Ovary (tissue), 9 donors: ENCODE results near the gene LOXL1. TPM values are rescaled to one million over a fixed set of nuclear protein-coding genes. Genes with fewer than 3 reads are reported as not detected.
A peak's percentile ranks its signal among the peaks of the same experiment; 100 is the strongest.

ENCODE experiments used
- DNase-seq, 5 donors: peaks; one replicate each; pipeline ENCODE4 v3.0.0-alpha.2; 2019 to 2020
- H3K27ac ChIP-seq, 2 donors: fragments of 200-600 bp; one replicate each; pipeline versions ENCODE4 v1.5.1 to v1.8.0; 2019 to 2022
- H3K27me3 ChIP-seq: fragments of 200-600 bp; one replicate; pipeline ENCODE4 v1.8.0; 2022
- H3K36me3 ChIP-seq: fragments of 200-600 bp; sonication (generic); one replicate; pipeline ENCODE4 v1.5.1; 2019
- H3K4me1 ChIP-seq: one replicate; pipeline ENCODE4 v1.8.1; 2013; ENCODE audit warnings: mild to moderate bottlenecking, moderate library complexity; ENCODE audit not compliant: insufficient read depth
- H3K4me3 ChIP-seq: fragments of 200-600 bp; sonication (generic); one replicate; pipeline ENCODE4 v1.5.1; 2017
- H3K9me3 ChIP-seq, 2 donors: fragments of 200-600 bp in 1 of 2; sonication (generic) in 1 of 2; one replicate each; pipeline versions ENCODE4 v1.5.1 to v1.8.1; 2013 to 2019; ENCODE audit warnings: mild to moderate bottlenecking in 1 of 2, moderate library complexity in 1 of 2
- EP300 ChIP-seq: sonication (generic); formaldehyde crosslinking; IDR thresholded peaks from one replicate; pipeline ENCODE4 v1.6.1; 2017; ENCODE audit warnings: antibody characterized with exemption
- POLR2A ChIP-seq: fragments of 450-650 bp; IDR thresholded peaks from one replicate; pipeline ENCODE4 v1.6.1; 2017; ENCODE audit warnings: antibody characterized with exemption, mild to moderate bottlenecking, moderate library complexity
- WGBS, 3 donors: extraction: QIAGEN DNeasy Blood & Tissue Kit in 1 of 3; methylation state at CpG; one replicate each; pipeline versions ENCODE4 v1.1.5 to v1.1.7; 2013 to 2017; 5-methylcytosine and 5-hydroxymethylcytosine counted together
- intact Hi-C, 4 donors: fragments of 100-400 bp; cut with DNase I; formaldehyde crosslinking; loops; one replicate each; pipeline versions ENCODE4 v1.11.0 to v1.15.1; 2022 to 2023
- polyA plus RNA-seq, 2 donors: library from polyadenylated mRNA; stranded (reverse); fragments of 200-250 nt in 1 of 2; fragments of 350-450 nt in 1 of 2; fragmentation: Illumina TruSeq in 1 of 2; extraction: RNeasy Lipid Tissue Mini Kit (QIAGEN cat#74804) in 1 of 2; gene quantifications; one replicate each; pipeline ENCODE4 v1.2.3, GENCODE V29; 2013 to 2014
- total RNA-seq, 7 donors: library from RNA; depleted of rRNA in 2 of 7; stranded (reverse); fragments of >200 nt in 2 of 7; fragmentation: NEBNext Ultra II Directional in 3 of 7; extraction: Animal tissue kit (Norgen Biotek cat#: 25700) in 3 of 7; gene quantifications; one replicate each; pipeline versions ENCODE4 v1.1.0 to v1.2.4, GENCODE V29; 2016 to 2023
- TF ChIP-seq, protein P1 (sequence below), 3 donors: fragments of 450-650 bp in 2 of 3; fragments of 200-600 bp in 1 of 3; IDR thresholded peaks; one replicate each; pipeline versions ENCODE4 v1.5.1 to v1.8.0; 2016 to 2022; ENCODE audit warnings: antibody characterized with exemption in 3 of 3, mild to moderate bottlenecking in 1 of 3
- donor health status: DM: no; HTN: no; CAD: no; lungs with moderate emphysema.
- donor health status: DM: no; HTN: no; CAD: no.
- donor health status: Bipolar disorder and iron deficiency.
- donor health status: DM: yes; HTN: yes; CAD: no.
- donor health status: DM: no; HTN: no; CAD: no.
- donor health status: DM: yes; HTN: yes; CAD: no.

Gene LOXL1
- total and polyA plus RNA-seq, 9 donors = 10.1 to 33.8 (median 17.7) TPM

DNA sequence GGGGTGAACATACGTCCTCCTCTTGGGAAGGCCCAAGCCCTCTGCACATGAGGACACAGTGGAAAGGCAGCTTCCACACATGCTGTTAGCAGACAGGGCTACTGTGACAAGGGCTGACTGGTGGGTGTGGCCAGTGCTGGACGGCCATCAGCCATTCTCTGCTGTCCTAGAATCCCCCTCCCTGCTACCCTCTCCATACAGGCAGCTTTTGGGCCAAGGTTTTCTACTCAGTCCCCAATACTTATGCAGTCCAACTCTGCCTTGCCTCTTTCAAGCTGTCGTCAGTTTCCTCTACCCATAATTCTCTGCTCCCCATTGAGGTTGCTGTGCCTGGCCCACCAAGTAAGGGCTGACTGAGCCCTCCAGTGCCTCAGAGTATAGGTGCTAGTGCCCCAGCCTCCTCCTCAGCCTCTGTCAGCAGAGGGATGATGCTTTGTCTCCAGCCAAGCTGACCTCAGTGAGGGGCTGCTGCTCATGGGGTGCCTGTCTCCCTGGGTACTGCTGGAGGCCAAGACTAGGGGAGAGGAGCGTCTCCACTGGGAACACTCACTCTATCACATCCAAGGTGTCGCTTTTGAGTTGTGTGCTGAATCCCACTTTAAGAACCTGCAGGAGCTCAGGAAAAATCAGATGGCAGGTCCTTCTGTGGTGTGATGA, 2.8 kb downstream of the LOXL1 start:
- TF ChIP-seq EP300 (no peak), POLR2A (no peak)
- TF ChIP-seq, protein P1, sequence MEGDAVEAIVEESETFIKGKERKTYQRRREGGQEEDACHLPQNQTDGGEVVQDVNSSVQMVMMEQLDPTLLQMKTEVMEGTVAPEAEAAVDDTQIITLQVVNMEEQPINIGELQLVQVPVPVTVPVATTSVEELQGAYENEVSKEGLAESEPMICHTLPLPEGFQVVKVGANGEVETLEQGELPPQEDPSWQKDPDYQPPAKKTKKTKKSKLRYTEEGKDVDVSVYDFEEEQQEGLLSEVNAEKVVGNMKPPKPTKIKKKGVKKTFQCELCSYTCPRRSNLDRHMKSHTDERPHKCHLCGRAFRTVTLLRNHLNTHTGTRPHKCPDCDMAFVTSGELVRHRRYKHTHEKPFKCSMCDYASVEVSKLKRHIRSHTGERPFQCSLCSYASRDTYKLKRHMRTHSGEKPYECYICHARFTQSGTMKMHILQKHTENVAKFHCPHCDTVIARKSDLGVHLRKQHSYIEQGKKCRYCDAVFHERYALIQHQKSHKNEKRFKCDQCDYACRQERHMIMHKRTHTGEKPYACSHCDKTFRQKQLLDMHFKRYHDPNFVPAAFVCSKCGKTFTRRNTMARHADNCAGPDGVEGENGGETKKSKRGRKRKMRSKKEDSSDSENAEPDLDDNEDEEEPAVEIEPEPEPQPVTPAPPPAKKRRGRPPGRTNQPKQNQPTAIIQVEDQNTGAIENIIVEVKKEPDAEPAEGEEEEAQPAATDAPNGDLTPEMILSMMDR (IDR thresholded peaks at IDR 0.05) = no peak
- intact Hi-C loops = no loop called here
- Histone ChIP-seq H3K4me3 (no peak overlapping the region), H3K27me3 (no peaks in the 10 kb centered on the region), H3K36me3 (no peaks in the 10 kb centered on the region), H3K4me1 (peaks cover 11% of the 10 kb centered on the region), H3K9me3 (no peaks in the 10 kb centered on the region), H3K27ac (no peak overlapping the region)
- DNase-seq = no peak
- 66 to 80% (median 72%) methylated on average over 5 of the region's 5 CpGs for WGBS, 3 donors

DNA sequence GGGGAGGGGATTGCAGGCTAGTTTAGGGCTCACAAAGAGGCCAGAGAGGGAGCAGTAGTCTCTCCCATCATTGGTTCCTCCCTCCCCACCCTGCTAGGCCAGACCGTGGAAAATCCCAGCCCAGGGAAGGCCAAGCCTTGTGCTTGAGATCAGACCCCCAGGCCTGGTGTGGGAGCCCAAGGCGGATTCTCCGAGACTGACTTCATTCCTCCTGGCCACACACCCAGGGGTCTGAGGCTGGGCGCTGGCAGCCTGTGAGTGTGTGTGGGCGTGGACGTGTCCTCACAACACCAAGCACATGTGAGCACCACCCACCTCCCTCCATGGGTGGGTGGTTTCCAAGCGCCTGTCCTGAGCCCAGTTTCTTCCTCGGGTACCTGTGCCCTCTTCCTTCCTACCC, 4.1 kb downstream of the LOXL1 start:
- peak in 3 of 5 donors; percentile 31 to 65 (median 60) for DNase-seq
- H3K27me3 ChIP-seq = no peaks in the 10 kb centered on the region
- 26 to 34% (median 28%) methylated on average over 8 of the region's 8 CpGs for WGBS, 3 donors
- intact Hi-C loops = no loop called here
- no peak overlapping the region for H3K4me3 ChIP-seq
- H3K4me1 ChIP-seq = peaks cover 8% of the 10 kb centered on the region
- H3K27ac ChIP-seq = no peak overlapping the region
- H3K36me3 ChIP-seq = no peaks in the 10 kb centered on the region
- no peak for TF ChIP-seq EP300
- TF ChIP-seq, protein P1 (IDR thresholded peaks at IDR 0.05) = no peak
- TF ChIP-seq POLR2A = no peak
- no peaks in the 10 kb centered on the region for H3K9me3 ChIP-seq

DNA sequence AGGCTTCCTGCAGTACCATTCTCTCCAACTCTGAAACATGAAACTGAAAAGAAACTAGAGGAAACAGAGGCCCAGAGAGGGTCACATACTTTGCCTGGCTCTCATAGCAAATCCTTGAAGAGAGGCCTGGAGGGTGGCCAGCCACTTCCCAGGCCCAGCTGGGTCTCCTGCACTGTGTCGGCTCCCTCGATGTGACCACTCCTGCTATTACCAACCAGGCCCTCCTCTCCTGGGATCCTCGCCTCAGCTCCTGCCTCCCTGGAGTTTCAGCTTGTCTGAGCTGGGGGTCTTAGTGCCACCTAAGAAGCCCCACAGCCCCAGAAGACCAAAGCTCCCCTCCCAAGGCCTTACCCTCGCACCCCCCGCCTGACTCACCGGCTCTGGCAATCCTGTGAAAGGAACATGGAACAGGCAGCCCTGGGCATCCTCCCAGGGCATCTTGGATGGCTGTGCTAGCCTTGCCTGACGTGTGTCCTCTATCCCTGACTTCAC, 4.6 kb downstream of the LOXL1 start:
- H3K27me3 ChIP-seq = no peaks in the 10 kb centered on the region
- intact Hi-C loops = no loop called here
- TF ChIP-seq, protein P1 (IDR thresholded peaks at IDR 0.05) = no peak
- TF ChIP-seq POLR2A (no peak), EP300 (no peak)
- peak in 1 of 5 donors; percentile 32 for DNase-seq
- H3K9me3 ChIP-seq = no peaks in the 10 kb centered on the region
- H3K4me1 ChIP-seq = peaks cover 6% of the 10 kb centered on the region
- H3K36me3 ChIP-seq = no peaks in the 10 kb centered on the region
- 55 to 66% (median 58%) methylated on average over 7 of the region's 7 CpGs for WGBS, 3 donors
- H3K4me3 ChIP-seq = no peak overlapping the region
- H3K27ac ChIP-seq = no peak overlapping the region

DNA sequence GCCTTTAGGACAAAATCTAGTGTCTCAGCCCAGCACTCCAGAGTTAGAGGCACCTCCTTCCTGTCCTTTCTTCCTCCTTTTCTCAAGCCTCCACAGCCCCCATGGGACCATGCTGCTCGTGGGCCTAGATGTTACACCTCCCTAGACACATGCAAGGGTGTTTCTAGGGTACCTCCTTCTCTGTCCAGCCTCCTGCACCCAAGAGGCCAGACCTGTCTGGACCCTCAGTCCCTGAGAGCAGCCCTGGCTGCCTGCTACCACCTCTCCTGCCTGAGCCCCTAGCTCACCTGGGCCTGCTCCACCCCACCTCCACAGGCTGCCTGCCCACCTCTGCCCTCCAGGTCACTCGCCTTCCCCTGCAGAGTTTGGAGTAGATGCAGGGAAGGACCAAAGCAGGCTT, 5.2 kb downstream of the LOXL1 start:
- Histone ChIP-seq H3K27ac (no peak overlapping the region), H3K36me3 (no peaks in the 10 kb centered on the region), H3K4me1 (peaks cover 8% of the 10 kb centered on the region), H3K9me3 (no peaks in the 10 kb centered on the region), H3K4me3 (no peak overlapping the region), H3K27me3 (no peaks in the 10 kb centered on the region)
- intact Hi-C loops = no loop called here
- no peak for TF ChIP-seq POLR2A
- WGBS, 3 donors = 65 to 90% (median 78%) methylated on average over 2 of the region's 2 CpGs
- DNase-seq = peak in 1 of 5 donors; percentile 20

DNA sequence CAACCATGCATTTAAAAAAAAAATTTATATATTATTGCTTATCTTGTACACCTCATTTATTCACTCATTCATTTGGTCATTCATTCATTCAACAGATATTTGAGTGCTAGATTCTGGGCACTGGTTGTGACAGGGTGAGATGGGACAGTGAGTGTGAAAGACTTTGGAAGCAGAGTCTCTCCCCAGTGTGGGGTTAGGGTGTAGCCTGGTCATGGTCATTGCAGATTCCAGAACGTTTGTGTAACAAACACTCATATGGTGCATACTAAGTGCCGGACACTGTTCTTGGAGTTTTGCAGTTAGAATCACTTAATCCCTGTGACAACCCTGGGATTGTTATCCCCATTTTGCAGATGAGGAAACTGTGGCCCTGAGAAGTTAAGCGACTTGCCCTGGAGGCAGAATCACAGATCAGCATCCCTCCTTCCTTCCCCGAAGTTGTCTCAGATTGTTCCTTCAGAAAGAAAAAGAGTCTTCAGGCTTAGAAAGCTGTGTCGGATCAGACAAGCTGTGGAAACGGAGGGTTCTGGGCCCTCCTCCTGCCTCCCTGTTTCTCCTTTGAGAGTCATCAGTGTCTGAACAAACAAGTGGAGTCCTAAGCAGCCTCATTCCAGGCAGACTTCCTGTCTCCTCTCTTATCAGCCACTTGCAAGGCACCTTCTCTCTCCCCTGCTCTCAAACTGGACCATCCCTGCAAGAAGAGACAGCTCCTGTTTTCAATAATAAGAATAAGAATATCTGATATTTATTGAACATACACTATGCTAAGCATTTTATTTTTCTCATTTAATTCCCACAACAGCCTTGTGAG, 6.3 kb downstream of the LOXL1 start:
- TF ChIP-seq EP300 (no peak), POLR2A (no peak)
- TF ChIP-seq, protein P1 (IDR thresholded peaks at IDR 0.05) = no peak
- peak in 1 of 5 donors; percentile 2 for DNase-seq
- 48 to 54% (median 52%) methylated on average over 6 of the region's 6 CpGs for WGBS, 3 donors
- Histone ChIP-seq H3K4me3 (no peak overlapping the region), H3K9me3 (no peaks in the 10 kb centered on the region), H3K4me1 (peaks cover 13% of the 10 kb centered on the region), H3K27ac (no peak overlapping the region), H3K36me3 (no peaks in the 10 kb centered on the region), H3K27me3 (no peaks in the 10 kb centered on the region)
- intact Hi-C loops = no loop called here
